Osteoblast (primary cell): Measurements from ENCODE around the gene ZBTB24. TPM values are rescaled to one million over a fixed set of nuclear protein-coding genes. Genes with fewer than 3 reads are reported as not detected.
A peak's percentile ranks its signal among the peaks of the same experiment; 100 is the strongest.

Source experiments
- DNase-seq: peaks from one replicate; pipeline ENCODE4 v3.0.0; 2011; ENCODE audit warnings: low spot score, mixed read lengths; ENCODE audit not compliant: insufficient read length; ENCODE audit errors: missing footprints
- H2AFZ ChIP-seq: 2 replicates; pipeline ENCODE4 v1.6.0; 2011; ENCODE audit warnings: mild to moderate bottlenecking, low read length
- H3K27ac ChIP-seq: 2 replicates; pipeline ENCODE4 v1.5.1; 2011; ENCODE audit warnings: mild to moderate bottlenecking, low read depth, low read length, moderate library complexity
- H3K27me3 ChIP-seq: 2 replicates; pipeline ENCODE4 v1.6.0; 2012; ENCODE audit warnings: mild to moderate bottlenecking, control low read depth, inconsistent platforms, low read length, moderate library complexity; ENCODE audit not compliant: insufficient read depth
- H3K36me3 ChIP-seq: 2 replicates; pipeline ENCODE4 v1.5.1; 2011; ENCODE audit warnings: mild to moderate bottlenecking, low read length, control low read depth, moderate library complexity; ENCODE audit not compliant: insufficient read depth
- H3K4me1 ChIP-seq: 2 replicates; pipeline ENCODE4 v1.5.1; 2011; ENCODE audit warnings: mild to moderate bottlenecking, low read length, control low read depth, moderate library complexity; ENCODE audit not compliant: insufficient read depth
- H3K4me2 ChIP-seq: 2 replicates; pipeline ENCODE4 v1.6.0; 2011; ENCODE audit warnings: mild to moderate bottlenecking, low read length; ENCODE audit not compliant: insufficient read depth
- H3K4me3 ChIP-seq: fragments of 200-600 bp; sonication (generic); 3 replicates; pipeline ENCODE4 v1.5.1; 2012; ENCODE audit warnings: mild to moderate bottlenecking, low read length, inconsistent platforms; ENCODE audit not compliant: insufficient read depth
- H3K79me2 ChIP-seq: 2 replicates; pipeline ENCODE4 v1.6.0; 2012; ENCODE audit warnings: mild to moderate bottlenecking, low read length, control low read depth, inconsistent platforms; ENCODE audit not compliant: insufficient read depth
- H3K9me3 ChIP-seq: 2 replicates; pipeline ENCODE4 v1.5.1; 2011; ENCODE audit warnings: low read depth, low read length, control low read depth
- H4K20me1 ChIP-seq: 2 replicates; pipeline ENCODE4 v1.6.0; 2012; ENCODE audit warnings: mild to moderate bottlenecking, low read length, control low read depth; ENCODE audit not compliant: insufficient read depth
- total RNA-seq: library from RNA; depleted of rRNA; stranded (reverse); fragments of >200 nt; gene quantifications from 2 replicates; pipeline ENCODE4 v1.2.3, GENCODE V29; 2012
- TF ChIP-seq, protein P1 (sequence below): IDR thresholded peaks from 2 replicates; pipeline ENCODE4 v1.5.1; 2011; ENCODE audit warnings: mild to moderate bottlenecking, low read depth, low read length, moderate library complexity; ENCODE audit errors: extremely low read depth

Gene ZBTB24
- 8.7 and 10.9 TPM in 2 replicates for total RNA-seq

DNA sequence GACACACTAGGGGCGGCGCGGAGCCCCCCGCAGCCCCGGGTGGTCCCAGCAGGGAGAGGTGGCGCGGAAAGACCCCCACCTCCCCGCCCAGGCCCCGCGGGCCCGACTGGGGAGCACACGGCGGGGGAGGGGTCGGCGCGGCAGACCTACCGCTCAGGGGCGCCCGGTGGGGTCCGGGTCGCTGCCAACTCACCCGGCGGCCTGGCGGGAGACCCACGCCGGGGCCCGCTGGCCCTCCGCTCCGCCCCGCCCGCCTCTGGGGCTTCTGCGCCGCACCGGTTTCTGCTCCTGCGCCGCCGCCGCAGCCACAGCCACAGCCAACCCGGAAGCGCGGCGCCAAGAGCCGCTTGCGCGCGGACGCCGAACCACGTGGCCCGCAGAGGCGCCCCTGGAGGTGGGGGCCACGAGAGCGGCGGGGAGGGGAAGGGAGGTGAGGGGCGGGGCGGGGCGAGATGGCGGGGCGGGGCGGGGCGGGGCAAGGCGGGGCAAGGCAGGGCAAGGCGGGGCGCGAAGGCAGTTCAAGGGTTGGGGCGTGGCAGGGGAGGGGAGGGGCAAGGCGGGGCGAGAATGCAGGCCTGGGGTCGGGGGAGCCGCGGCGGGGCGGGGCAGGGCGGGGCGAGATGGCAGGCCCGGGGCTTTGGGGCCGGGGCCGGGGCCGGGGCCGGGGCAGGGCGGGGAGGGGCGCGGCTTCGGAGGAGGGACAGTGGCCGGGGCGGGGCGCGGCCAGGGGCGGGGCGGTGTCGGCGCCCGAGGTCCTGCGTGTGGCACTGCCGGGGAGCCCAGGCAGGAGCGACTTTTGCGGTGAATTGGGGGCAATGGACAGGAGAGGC, at the start of gene ZBTB24:
Gene ZBTB24 (minus strand): TSS at position 315 of the 830 bp plus-strand sequence. CDS start 1,193 bp downstream, outside the sequence.
- Histone ChIP-seq H3K4me1 (peaks cover 11% of the 10 kb centered on the region), H2AFZ (peak within 1 kb of the TSS; percentile 85), H3K36me3 (peaks cover 19% of the 10 kb centered on the region), H3K4me2 (peak within 1 kb of the TSS; percentile 91), H3K4me3 (peak within 1 kb of the TSS; percentile 76), H3K9me3 (no peaks in the 10 kb centered on the region), H3K27ac (peak within 1 kb of the TSS; percentile 12), H4K20me1 (no peaks in the 10 kb centered on the region), H3K79me2 (peaks cover 34% of the 10 kb centered on the region), H3K27me3 (no peaks in the 10 kb centered on the region)
- peak; percentile 99 for DNase-seq
- TF ChIP-seq, protein P1, sequence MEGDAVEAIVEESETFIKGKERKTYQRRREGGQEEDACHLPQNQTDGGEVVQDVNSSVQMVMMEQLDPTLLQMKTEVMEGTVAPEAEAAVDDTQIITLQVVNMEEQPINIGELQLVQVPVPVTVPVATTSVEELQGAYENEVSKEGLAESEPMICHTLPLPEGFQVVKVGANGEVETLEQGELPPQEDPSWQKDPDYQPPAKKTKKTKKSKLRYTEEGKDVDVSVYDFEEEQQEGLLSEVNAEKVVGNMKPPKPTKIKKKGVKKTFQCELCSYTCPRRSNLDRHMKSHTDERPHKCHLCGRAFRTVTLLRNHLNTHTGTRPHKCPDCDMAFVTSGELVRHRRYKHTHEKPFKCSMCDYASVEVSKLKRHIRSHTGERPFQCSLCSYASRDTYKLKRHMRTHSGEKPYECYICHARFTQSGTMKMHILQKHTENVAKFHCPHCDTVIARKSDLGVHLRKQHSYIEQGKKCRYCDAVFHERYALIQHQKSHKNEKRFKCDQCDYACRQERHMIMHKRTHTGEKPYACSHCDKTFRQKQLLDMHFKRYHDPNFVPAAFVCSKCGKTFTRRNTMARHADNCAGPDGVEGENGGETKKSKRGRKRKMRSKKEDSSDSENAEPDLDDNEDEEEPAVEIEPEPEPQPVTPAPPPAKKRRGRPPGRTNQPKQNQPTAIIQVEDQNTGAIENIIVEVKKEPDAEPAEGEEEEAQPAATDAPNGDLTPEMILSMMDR: no peak

DNA sequence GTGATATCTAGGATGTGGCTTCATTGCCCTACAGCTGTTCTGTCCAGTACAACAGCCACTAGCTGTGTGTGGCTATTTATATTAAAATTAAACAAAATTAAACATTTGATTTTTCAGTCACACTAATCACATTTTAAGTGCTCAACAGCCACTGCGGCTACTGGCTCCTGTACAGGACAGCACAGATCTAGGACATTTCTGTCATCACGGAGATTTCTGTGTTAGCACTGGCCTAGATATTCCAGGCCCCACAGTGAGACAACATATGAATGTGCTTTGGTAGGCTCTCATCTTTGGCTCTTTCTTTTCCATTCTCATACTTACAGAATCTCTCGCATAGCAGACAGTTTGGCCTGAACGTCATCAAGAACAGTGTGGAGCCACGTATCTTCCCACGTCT, 48.4 kb upstream of the ZBTB24 start:
- TF ChIP-seq, protein P1: no peak
- Histone ChIP-seq H2AFZ (no peak overlapping the region), H3K36me3 (no peaks in the 10 kb centered on the region), H3K4me2 (no peak overlapping the region), H3K27me3 (no peaks in the 10 kb centered on the region), H3K4me1 (no peaks in the 10 kb centered on the region), H3K9me3 (no peaks in the 10 kb centered on the region), H3K27ac (no peak overlapping the region), H4K20me1 (no peaks in the 10 kb centered on the region), H3K4me3 (no peak overlapping the region), H3K79me2 (no peaks in the 10 kb centered on the region)
- DNase-seq: no peak

DNA sequence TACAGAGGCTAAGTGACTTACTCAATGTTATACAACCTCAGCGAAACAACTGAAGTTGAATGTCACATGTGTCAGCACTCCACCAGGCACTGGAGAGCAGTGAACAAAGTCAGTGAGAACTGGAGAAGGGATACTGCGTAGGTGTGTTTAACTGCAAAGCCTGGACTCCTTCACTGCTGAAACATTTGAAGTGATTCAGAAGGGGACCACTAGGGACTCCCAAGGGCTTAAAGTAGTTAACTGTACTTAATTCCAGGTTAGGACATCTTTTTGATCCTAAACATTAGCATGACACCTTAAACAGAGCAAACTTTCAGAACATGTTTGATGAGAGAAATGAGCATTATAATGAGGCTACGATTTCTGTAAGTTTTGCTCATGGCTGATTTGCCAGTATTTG, 45.0 kb upstream of the ZBTB24 start:
- no peaks in the 10 kb centered on the region for H3K79me2 ChIP-seq
- H3K27ac ChIP-seq: no peak overlapping the region
- no peaks in the 10 kb centered on the region for H3K27me3 ChIP-seq
- TF ChIP-seq, protein P1: peak; percentile 23
- no peak overlapping the region for H2AFZ ChIP-seq
- H3K4me1 ChIP-seq: no peaks in the 10 kb centered on the region
- no peaks in the 10 kb centered on the region for H3K9me3 ChIP-seq
- no peak overlapping the region for H3K4me3 ChIP-seq
- no peaks in the 10 kb centered on the region for H4K20me1 ChIP-seq
- no peaks in the 10 kb centered on the region for H3K36me3 ChIP-seq
- no peak for DNase-seq
- no peak overlapping the region for H3K4me2 ChIP-seq

DNA sequence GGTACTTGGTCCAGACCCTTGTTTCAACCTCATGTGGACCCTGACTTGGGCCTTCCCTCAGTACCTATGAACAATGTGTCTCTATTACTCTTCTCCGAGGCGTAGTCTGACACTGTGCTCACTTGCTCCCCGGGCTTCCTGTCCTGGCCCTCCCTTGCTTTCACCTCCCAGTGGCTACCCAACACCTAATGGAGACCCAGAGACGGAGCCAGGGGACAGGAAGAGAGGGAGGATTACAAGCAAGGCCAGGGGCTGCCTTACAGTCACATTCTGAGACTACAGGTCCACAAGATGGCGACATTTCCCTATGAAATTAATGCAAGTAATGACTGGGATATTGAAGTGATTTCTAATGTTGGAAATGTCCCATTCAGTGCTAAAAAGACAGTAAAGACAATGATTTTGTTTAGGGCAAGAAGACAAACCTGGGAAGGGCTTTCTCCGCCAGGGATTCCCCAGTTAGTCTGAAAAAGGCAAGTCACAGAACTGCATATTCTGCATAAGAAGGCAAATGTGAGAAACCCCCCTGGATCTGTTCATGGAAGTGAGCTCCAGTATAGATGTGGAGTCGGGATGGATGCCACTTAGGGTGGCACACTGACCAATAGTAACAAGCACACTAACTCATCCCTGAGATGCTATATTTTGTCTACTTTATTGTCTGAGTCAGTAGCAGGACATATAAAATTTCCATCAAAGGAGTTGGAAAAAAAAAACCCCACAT, 44.0 kb upstream of the ZBTB24 start:
- Histone ChIP-seq H2AFZ (peak overlapping the region; percentile 53), H3K27ac (no peak overlapping the region), H4K20me1 (no peaks in the 10 kb centered on the region), H3K4me1 (no peaks in the 10 kb centered on the region), H3K9me3 (no peaks in the 10 kb centered on the region), H3K79me2 (no peaks in the 10 kb centered on the region), H3K36me3 (no peaks in the 10 kb centered on the region), H3K4me2 (no peak overlapping the region), H3K4me3 (no peak overlapping the region), H3K27me3 (no peaks in the 10 kb centered on the region)
- TF ChIP-seq, protein P1: peak; percentile 68
- peak; percentile 68 for DNase-seq
